ENCODE data around the gene DMRT2. TPM values are rescaled to one million over a fixed set of nuclear protein-coding genes. Genes with fewer than 3 reads are reported as not detected.

The DMRT2 gene
- total and polyA plus RNA-seq, 2 of the 8 experiments (the other 6 are each of a cell fraction or from before 2014, with no cell fraction given) = 0.29 to 0.93 TPM

- TF ChIP-seq, protein P1, sequence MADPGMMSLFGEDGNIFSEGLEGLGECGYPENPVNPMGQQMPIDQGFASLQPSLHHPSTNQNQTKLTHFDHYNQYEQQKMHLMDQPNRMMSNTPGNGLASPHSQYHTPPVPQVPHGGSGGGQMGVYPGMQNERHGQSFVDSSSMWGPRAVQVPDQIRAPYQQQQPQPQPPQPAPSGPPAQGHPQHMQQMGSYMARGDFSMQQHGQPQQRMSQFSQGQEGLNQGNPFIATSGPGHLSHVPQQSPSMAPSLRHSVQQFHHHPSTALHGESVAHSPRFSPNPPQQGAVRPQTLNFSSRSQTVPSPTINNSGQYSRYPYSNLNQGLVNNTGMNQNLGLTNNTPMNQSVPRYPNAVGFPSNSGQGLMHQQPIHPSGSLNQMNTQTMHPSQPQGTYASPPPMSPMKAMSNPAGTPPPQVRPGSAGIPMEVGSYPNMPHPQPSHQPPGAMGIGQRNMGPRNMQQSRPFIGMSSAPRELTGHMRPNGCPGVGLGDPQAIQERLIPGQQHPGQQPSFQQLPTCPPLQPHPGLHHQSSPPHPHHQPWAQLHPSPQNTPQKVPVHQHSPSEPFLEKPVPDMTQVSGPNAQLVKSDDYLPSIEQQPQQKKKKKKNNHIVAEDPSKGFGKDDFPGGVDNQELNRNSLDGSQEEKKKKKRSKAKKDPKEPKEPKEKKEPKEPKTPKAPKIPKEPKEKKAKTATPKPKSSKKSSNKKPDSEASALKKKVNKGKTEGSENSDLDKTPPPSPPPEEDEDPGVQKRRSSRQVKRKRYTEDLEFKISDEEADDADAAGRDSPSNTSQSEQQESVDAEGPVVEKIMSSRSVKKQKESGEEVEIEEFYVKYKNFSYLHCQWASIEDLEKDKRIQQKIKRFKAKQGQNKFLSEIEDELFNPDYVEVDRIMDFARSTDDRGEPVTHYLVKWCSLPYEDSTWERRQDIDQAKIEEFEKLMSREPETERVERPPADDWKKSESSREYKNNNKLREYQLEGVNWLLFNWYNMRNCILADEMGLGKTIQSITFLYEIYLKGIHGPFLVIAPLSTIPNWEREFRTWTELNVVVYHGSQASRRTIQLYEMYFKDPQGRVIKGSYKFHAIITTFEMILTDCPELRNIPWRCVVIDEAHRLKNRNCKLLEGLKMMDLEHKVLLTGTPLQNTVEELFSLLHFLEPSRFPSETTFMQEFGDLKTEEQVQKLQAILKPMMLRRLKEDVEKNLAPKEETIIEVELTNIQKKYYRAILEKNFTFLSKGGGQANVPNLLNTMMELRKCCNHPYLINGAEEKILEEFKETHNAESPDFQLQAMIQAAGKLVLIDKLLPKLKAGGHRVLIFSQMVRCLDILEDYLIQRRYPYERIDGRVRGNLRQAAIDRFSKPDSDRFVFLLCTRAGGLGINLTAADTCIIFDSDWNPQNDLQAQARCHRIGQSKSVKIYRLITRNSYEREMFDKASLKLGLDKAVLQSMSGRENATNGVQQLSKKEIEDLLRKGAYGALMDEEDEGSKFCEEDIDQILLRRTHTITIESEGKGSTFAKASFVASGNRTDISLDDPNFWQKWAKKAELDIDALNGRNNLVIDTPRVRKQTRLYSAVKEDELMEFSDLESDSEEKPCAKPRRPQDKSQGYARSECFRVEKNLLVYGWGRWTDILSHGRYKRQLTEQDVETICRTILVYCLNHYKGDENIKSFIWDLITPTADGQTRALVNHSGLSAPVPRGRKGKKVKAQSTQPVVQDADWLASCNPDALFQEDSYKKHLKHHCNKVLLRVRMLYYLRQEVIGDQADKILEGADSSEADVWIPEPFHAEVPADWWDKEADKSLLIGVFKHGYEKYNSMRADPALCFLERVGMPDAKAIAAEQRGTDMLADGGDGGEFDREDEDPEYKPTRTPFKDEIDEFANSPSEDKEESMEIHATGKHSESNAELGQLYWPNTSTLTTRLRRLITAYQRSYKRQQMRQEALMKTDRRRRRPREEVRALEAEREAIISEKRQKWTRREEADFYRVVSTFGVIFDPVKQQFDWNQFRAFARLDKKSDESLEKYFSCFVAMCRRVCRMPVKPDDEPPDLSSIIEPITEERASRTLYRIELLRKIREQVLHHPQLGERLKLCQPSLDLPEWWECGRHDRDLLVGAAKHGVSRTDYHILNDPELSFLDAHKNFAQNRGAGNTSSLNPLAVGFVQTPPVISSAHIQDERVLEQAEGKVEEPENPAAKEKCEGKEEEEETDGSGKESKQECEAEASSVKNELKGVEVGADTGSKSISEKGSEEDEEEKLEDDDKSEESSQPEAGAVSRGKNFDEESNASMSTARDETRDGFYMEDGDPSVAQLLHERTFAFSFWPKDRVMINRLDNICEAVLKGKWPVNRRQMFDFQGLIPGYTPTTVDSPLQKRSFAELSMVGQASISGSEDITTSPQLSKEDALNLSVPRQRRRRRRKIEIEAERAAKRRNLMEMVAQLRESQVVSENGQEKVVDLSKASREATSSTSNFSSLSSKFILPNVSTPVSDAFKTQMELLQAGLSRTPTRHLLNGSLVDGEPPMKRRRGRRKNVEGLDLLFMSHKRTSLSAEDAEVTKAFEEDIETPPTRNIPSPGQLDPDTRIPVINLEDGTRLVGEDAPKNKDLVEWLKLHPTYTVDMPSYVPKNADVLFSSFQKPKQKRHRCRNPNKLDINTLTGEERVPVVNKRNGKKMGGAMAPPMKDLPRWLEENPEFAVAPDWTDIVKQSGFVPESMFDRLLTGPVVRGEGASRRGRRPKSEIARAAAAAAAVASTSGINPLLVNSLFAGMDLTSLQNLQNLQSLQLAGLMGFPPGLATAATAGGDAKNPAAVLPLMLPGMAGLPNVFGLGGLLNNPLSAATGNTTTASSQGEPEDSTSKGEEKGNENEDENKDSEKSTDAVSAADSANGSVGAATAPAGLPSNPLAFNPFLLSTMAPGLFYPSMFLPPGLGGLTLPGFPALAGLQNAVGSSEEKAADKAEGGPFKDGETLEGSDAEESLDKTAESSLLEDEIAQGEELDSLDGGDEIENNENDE (IDR thresholded peaks at IDR 0.05; ENCODE audit: insufficient replicate concordance, low read length) = no peak
- no peak for TF ChIP-seq SIN3A (conservative IDR thresholded peaks at IDR 0.05 in 1 of 2, IDR thresholded peaks at IDR 0.05 in 1 of 2; ENCODE audit: low read depth in 1 of 2, low read length in 2 of 2)
- TF ChIP-seq ZNF274 (IDR thresholded peaks at IDR 0.05; ENCODE audit: borderline replicate concordance, extremely low read depth, low read length) = no peak
- no peak for TF ChIP-seq ASH2L (IDR thresholded peaks at IDR 0.05; ENCODE audit: low read length)
- TF ChIP-seq EZH2 (IDR thresholded peaks at IDR 0.05; ENCODE audit: low read depth, low read length, severe bottlenecking) = no peak
- TF ChIP-seq RNF2 (IDR thresholded peaks at IDR 0.05; ENCODE audit: borderline replicate concordance, low read depth, low read length, missing control alignments, poor library complexity, severe bottlenecking) = no peak
- TF ChIP-seq SRF (IDR thresholded peaks at IDR 0.05; ENCODE audit: low read depth, low read length) = no peak
- no peak for TF ChIP-seq SP4 (IDR thresholded peaks at IDR 0.05; ENCODE audit: low read length)
These were observed 37.1 kb upstream of the DMRT2 start (continued) for GRCh38 chr9:1013021-1013420.

Measured in H1 (cell line).